Epithelial cell of proximal tubule (primary cell): ENCODE measurements around the gene IFT122. TPM values are rescaled to one million over a fixed set of nuclear protein-coding genes. Genes with fewer than 3 reads are reported as not detected.
"Not testable (repeated sequence)": the region's sequence is repeated elsewhere in the genome, so short reads cannot be mapped to it uniquely, and the experiment has no call there.

Experiments used
- DNase-seq: peaks from one replicate; pipeline ENCODE4 v3.0.0-alpha.2; 2011; ENCODE audit warnings: low read depth
- H3K4me3 ChIP-seq: 2 replicates; pipeline ENCODE4 v1.5.1; 2011; ENCODE audit warnings: low read depth, mild to moderate bottlenecking, low read length
- total RNA-seq: library from RNA; depleted of rRNA; stranded (reverse); fragments of >200 nt; gene quantifications from 2 replicates; pipeline ENCODE4 v1.2.3, GENCODE V29; 2015
- TF ChIP-seq, protein P1 (sequence below): conservative IDR thresholded peaks from 2 replicates; pipeline ENCODE4 v1.5.1; 2012; ENCODE audit warnings: low read depth, mild to moderate bottlenecking, low read length

The IFT122 gene
- total RNA-seq, 1 donor from 2014 or later, result 15.2 TPM

DNA sequence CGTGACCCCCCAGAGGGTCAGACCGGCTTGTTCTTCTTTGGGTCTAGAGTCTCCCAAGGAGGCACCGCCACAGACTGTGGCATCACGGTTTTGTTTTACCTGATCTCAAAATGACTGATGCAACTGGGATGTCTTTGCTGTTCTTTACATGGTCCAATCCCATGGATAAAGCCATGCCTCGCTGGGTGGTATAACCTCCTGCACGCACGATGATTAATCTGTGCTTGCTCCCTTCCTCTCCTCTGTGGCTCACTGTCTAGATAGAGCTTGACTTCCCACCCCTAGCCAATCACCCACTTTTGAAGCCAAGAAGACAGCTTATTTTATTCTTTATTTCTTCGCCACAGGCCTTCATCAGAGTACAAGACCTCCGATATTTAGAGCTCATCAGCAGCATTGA lies 51.8 kb downstream of the IFT122 start:
- H3K4me3 ChIP-seq, result no peak overlapping the region
- TF ChIP-seq, protein P1, sequence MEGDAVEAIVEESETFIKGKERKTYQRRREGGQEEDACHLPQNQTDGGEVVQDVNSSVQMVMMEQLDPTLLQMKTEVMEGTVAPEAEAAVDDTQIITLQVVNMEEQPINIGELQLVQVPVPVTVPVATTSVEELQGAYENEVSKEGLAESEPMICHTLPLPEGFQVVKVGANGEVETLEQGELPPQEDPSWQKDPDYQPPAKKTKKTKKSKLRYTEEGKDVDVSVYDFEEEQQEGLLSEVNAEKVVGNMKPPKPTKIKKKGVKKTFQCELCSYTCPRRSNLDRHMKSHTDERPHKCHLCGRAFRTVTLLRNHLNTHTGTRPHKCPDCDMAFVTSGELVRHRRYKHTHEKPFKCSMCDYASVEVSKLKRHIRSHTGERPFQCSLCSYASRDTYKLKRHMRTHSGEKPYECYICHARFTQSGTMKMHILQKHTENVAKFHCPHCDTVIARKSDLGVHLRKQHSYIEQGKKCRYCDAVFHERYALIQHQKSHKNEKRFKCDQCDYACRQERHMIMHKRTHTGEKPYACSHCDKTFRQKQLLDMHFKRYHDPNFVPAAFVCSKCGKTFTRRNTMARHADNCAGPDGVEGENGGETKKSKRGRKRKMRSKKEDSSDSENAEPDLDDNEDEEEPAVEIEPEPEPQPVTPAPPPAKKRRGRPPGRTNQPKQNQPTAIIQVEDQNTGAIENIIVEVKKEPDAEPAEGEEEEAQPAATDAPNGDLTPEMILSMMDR, result no peak
- no peak for DNase-seq

GRCh38 chr3:129492691-129493090 lies 52.7 kb downstream of the IFT122 start:
- H3K4me3 ChIP-seq, result no peak overlapping the region
- no peak for DNase-seq
- TF ChIP-seq, protein P1, result no peak

GRCh38 chr3:129493206-129493605 lies 53.2 kb downstream of the IFT122 start:
- no peak overlapping the region for H3K4me3 ChIP-seq
- TF ChIP-seq, protein P1, result no peak
- no peak for DNase-seq

DNA sequence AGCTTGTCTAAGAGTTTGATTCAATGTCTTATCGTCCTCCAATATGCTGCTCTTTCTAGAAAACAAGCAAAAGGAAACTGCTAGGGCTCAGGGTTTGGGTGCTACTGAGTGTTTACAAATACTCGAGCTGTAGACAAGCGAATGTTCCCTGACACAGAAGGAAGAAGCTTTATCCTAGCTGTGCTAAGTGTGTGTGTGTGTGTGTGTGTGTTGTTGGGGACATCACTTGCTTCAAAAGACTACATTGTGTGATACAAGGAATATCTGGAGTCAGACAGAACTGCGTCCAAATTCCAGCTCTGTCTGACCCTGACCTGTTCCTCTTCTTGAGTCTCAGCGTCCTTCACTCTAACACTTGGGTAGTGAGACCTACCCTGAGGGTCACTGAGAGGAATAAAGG lies 54.5 kb downstream of the IFT122 start:
- not testable (repeated sequence) for DNase-seq, H3K4me3 ChIP-seq

GRCh38 chr3:129495006-129495639 lies 55.1 kb downstream of the IFT122 start:
- not testable (repeated sequence) for DNase-seq, H3K4me3 ChIP-seq

DNA sequence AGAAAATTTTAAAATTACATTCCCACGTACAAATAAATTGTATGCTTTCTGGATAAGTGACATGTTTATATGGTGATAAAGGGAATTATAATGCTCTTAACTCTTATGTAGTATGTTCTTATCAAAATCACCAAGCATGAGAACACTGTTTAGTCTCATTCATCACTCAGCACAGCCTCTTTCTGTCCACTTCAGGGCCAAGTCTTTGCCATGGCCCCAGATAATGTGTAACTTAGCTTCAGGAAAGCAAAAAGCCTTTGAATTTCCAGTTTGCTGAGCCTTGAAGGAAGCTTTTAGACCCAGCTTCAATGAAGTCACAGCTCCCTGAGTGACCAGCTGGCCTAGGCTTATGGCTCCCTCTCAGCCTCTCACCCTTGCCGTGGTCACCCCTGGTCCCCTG lies 57.9 kb downstream of the IFT122 start:
- not testable (repeated sequence) for H3K4me3 ChIP-seq, DNase-seq

- not testable (repeated sequence) for DNase-seq, H3K4me3 ChIP-seq
Measured at GRCh38 chr3:129498603-129499488, 58.8 kb downstream of the IFT122 start.

DNA sequence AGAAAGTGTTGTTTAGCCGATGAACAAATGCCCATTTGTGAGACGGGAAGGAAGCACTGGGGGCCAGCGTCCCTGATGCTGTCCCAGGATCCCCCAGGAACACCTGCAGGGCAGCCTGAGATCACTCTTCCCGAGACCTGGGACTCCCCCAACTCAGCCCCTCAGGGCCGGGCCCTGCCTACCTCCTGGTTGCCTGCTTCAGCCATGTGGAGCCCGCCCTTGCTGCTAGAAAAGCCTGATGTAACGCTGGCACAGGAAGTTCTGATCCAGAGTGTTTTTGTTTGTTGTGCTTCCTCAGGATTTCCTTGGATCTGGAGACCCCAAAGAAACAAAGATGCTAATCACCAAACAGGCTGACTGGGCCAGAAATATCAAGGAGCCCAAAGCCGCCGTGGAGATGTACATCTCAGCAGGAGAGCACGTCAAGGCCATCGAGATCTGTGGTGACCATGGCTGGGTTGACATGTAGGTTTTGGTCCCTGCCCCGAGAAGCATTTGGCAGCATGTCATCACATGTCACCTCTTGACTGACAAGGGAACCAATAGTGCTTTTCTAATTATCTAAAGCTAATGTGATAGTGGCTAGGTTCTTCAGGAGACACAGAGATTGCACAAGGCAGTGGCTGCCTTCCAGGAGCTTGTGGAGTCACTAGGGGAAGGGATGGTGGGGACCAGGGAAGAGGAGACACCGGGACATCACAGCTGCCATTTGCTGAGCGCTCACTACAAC lies 59.7 kb downstream of the IFT122 start:
- DNase-seq, H3K4me3 ChIP-seq: not testable (repeated sequence)

DNA sequence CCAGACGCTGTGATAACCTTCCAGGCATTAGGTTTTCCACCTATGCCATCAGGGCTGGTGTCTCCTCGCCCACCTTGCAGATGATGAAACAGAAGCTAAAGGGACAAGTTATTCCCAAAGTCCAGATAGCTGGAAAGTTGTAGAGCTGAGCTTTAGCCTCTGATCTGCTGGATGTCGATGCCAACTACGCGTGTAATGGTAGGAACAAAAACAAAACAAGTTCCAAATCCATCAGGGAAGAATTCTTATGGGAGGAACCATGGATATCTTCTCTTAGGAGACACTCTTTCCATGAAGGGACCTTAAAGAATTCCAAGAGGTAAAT lies 60.3 kb downstream of the IFT122 start:
- no peak for DNase-seq
- TF ChIP-seq, protein P1, result no peak
- H3K4me3 ChIP-seq, result no peak overlapping the region
